ENCODE data around the gene KCNIP3.

The KCNIP3 gene

DNA sequence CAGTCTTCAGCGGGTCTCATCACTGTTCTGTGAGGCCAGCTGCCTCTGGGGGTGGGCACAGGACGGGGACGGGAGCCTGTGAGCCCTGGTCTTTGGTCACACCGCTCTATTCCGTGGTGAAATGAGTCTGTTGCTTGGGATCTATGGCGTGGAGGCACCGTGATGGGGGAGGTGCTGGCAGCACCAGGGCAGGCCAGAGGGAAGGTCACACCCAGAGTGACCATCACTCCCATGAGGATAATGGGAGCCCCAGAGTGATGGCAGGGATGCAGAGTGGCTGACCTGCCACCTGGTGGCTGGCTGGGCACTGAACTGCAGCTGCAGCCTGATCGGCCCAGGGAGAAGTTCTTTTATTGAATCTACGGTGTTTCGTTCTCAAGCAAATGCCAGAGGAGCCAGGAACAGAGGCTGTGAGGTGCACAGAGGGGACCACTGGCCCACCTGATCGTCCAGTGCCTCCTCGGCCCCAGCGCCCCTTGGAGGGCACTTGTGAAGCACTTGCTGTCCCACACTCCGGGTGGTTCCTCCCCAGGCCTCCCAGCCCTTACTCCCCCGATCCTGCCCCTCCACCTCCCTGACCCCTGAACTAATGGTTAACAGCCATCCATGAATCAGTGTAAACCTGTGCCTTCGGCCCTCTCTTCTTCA lies 17.9 kb downstream of the KCNIP3 start:
- Histone ChIP-seq H3K27ac (ENCODE audit: low read length) (peak overlapping the region; percentile 38; the same call in 1 of the 2 replicates), H4K20me1 (ENCODE audit: insufficient read depth, low read length) (no peaks in the 10 kb centered on the region), H2AFZ (ENCODE audit: low read depth, low read length) (no peak overlapping the region), H3K27me3 (ENCODE audit: insufficient read depth, low read length, poor library complexity) (no peaks in the 10 kb centered on the region), H3K9ac (ENCODE audit: low read depth, low read length) (no peak overlapping the region; the same call in 1 of the 2 replicates), H3K36me3 (ENCODE audit: insufficient read depth, low read length) (no peaks in the 10 kb centered on the region), H3K4me1 (ENCODE audit: insufficient read depth, low read length) (peaks cover 34% of the 10 kb centered on the region), H3K9me3 (ENCODE audit: insufficient read depth, low read length, severe bottlenecking) (no peaks in the 10 kb centered on the region), H3K4me2 (ENCODE audit: insufficient read depth, low read length) (no peak overlapping the region; the same call in 1 of the 2 replicates), H3K4me3 (ENCODE audit: low read depth in 1 of 2, low read length in 2 of 2) (no peak overlapping the region), H3K79me2 (ENCODE audit: insufficient read depth, low read length) (no peaks in the 10 kb centered on the region)
- DNase-seq (no peak), ATAC-seq (ENCODE audit: insufficient read depth, low read depth) (no peak; the same call in 2 of the 3 replicates)
- TF ChIP-seq, protein P1, sequence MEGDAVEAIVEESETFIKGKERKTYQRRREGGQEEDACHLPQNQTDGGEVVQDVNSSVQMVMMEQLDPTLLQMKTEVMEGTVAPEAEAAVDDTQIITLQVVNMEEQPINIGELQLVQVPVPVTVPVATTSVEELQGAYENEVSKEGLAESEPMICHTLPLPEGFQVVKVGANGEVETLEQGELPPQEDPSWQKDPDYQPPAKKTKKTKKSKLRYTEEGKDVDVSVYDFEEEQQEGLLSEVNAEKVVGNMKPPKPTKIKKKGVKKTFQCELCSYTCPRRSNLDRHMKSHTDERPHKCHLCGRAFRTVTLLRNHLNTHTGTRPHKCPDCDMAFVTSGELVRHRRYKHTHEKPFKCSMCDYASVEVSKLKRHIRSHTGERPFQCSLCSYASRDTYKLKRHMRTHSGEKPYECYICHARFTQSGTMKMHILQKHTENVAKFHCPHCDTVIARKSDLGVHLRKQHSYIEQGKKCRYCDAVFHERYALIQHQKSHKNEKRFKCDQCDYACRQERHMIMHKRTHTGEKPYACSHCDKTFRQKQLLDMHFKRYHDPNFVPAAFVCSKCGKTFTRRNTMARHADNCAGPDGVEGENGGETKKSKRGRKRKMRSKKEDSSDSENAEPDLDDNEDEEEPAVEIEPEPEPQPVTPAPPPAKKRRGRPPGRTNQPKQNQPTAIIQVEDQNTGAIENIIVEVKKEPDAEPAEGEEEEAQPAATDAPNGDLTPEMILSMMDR (IDR thresholded peaks at IDR 0.05; ENCODE audit: borderline replicate concordance, extremely low read depth, low read length, poor library complexity, severe bottlenecking): peak; percentile 64
- no peak for TF ChIP-seq EZH2 (IDR thresholded peaks at IDR 0.05; ENCODE audit: borderline replicate concordance, low read depth, low read length, severe bottlenecking)

DNA sequence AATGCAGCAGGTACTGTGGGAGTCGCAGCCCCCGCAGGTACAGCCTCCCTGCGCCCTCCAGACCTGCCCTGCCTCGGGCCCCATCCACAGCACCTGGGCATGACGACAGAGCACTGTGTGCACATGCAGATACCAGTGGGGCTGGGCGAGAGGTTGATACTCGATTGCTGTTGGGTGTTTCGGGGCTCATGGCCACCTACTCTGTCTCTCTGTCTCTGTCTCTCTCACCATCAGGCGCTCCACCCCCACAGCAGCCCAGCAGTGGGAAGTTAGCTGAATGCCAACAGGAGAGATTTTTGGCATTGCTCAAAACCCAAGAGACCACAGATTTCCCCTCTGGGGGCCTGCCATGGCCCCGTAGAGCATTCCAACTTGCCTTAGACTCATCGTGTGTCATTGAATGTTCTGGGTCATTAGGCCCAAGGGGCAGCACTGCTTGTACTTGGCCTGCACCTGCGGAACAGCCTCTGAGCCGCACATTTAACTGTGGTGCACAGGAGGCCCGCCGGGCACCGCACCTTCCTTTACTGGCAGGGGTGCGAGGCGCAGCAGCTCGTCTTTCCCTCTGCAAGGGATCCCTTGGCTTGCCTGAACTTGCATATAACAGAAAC lies 18.8 kb downstream of the KCNIP3 start:
- no peak overlapping the region for H2AFZ ChIP-seq (ENCODE audit: low read depth, low read length)
- H3K27me3 ChIP-seq (ENCODE audit: insufficient read depth, low read length, poor library complexity): no peaks in the 10 kb centered on the region

DNA sequence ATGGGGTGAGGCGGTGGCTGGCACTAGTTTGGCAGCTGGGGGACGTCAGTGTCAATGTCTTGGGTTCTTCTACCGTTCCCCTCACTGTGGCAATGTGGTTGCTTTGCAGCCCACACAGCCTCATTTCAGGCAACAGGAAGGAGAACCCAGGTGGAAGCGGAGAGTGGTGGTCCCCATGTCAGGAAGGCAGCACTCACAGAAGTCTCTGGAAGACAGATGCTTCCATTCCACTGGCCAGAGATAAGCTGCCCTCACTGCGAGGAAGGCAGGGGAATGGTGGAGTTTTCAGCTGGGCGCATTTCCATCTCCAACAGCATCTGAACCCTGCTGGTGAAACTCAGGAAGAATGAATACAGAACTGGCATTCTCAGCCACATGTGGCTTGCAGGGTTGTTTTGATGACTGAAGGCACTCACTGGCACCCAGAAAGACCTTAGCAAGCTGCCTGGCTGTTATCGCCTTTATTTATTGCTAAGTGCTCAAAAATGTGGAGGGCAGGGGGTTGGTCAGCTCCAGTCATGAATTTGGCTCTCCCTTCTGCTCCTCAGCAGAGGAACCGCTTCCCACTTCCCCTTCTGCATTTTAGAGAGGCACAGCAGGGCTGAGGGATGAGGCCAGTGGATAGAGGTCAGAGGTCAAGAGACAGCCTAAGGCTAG lies 19.4 kb downstream of the KCNIP3 start:
- Histone ChIP-seq H2AFZ (ENCODE audit: low read depth, low read length) (no peak overlapping the region), H3K27me3 (ENCODE audit: insufficient read depth, low read length, poor library complexity) (no peaks in the 10 kb centered on the region), H3K9ac (ENCODE audit: low read depth, low read length) (peak overlapping the region; percentile 44; the same call in 1 of the 2 replicates), H3K9me3 (ENCODE audit: insufficient read depth, low read length, severe bottlenecking) (no peaks in the 10 kb centered on the region), H3K79me2 (ENCODE audit: insufficient read depth, low read length) (no peaks in the 10 kb centered on the region), H3K4me3 (ENCODE audit: low read depth in 1 of 2, low read length in 2 of 2) (no peak overlapping the region), H3K27ac (ENCODE audit: low read length) (peak overlapping the region; percentile 71), H3K4me2 (ENCODE audit: insufficient read depth, low read length) (no peak overlapping the region), H3K36me3 (ENCODE audit: insufficient read depth, low read length) (no peaks in the 10 kb centered on the region), H3K4me1 (ENCODE audit: insufficient read depth, low read length) (peaks cover 34% of the 10 kb centered on the region), H4K20me1 (ENCODE audit: insufficient read depth, low read length) (no peaks in the 10 kb centered on the region)
- ATAC-seq (ENCODE audit: insufficient read depth, low read depth) (peak; percentile 37; the same call in 1 of the 3 replicates), DNase-seq (no peak)
- TF ChIP-seq, protein P1 (IDR thresholded peaks at IDR 0.05; ENCODE audit: borderline replicate concordance, extremely low read depth, low read length, poor library complexity, severe bottlenecking): no peak
- TF ChIP-seq EZH2 (IDR thresholded peaks at IDR 0.05; ENCODE audit: borderline replicate concordance, low read depth, low read length, severe bottlenecking): no peak

More for the DNA sequence above, 18.8 kb downstream of the KCNIP3 start:
- 0 out of 3 replicates have a peak, but pooled peaks have one; percentile 8 for ATAC-seq (ENCODE audit: insufficient read depth, low read depth)
- Histone ChIP-seq H3K9ac (ENCODE audit: low read depth, low read length) (no peak overlapping the region), H3K9me3 (ENCODE audit: insufficient read depth, low read length, severe bottlenecking) (no peaks in the 10 kb centered on the region), H3K4me3 (ENCODE audit: low read depth in 1 of 2, low read length in 2 of 2) (no peak overlapping the region), H4K20me1 (ENCODE audit: insufficient read depth, low read length) (no peaks in the 10 kb centered on the region), H3K4me2 (ENCODE audit: insufficient read depth, low read length) (no peak overlapping the region), H3K4me1 (ENCODE audit: insufficient read depth, low read length) (peaks cover 34% of the 10 kb centered on the region), H3K36me3 (ENCODE audit: insufficient read depth, low read length) (no peaks in the 10 kb centered on the region), H3K27ac (ENCODE audit: low read length) (peak overlapping the region; percentile 67), H3K79me2 (ENCODE audit: insufficient read depth, low read length) (no peaks in the 10 kb centered on the region)
- TF ChIP-seq EZH2 (IDR thresholded peaks at IDR 0.05; ENCODE audit: borderline replicate concordance, low read depth, low read length, severe bottlenecking): no peak
- TF ChIP-seq, protein P1 (IDR thresholded peaks at IDR 0.05; ENCODE audit: borderline replicate concordance, extremely low read depth, low read length, poor library complexity, severe bottlenecking): no peak
- DNase-seq: no peak
